PC-9 (cell line): ENCODE measurements around the gene ARHGEF37. TPM values are rescaled to one million over a fixed set of nuclear protein-coding genes. Genes with fewer than 3 reads are reported as not detected.

Experiments
- BruUV-seq: library from RNA; stranded (reverse); fragments of 400-500 nt; replicated peaks from 2 replicates; lab custom pipeline; 2021; lab: Mats Ljungman, UMichigan
- CTCF ChIA-PET: fragments of 300-600 bp; sonication (Branson Sonifier 250); formaldehyde crosslinking; loops from one replicate; lab custom pipeline; 2022; ENCODE audit warnings: antibody characterized with exemption; lab: Charles Lee
- POLR2A ChIA-PET: fragments of 300-600 bp; sonication (Branson Sonifier 250); formaldehyde crosslinking; loops from one replicate; lab custom pipeline; 2022; ENCODE audit warnings: antibody characterized with exemption; ENCODE audit not compliant: unreplicated experiment; lab: Charles Lee
- DNase-seq, 2 experiments: peaks; one replicate each; pipeline versions ENCODE4 v3.0.0 to v3.0.0-alpha.2; 2015 to 2022; ENCODE audit warnings: mixed read lengths in 1 of 2
- H2AFZ ChIP-seq: fragments of 200-600 bp; sonication (generic); 2 replicates; pipeline ENCODE4 v1.8.1; 2017; ENCODE audit warnings: antibody characterized with exemption
- H3F3A ChIP-seq: fragments of 200-600 bp; sonication (generic); 2 replicates; pipeline ENCODE4 v1.8.1; 2017; ENCODE audit warnings: antibody characterized with exemption, mild to moderate bottlenecking, low read depth; ENCODE audit not compliant: insufficient read depth
- H3K27ac ChIP-seq: fragments of 200-600 bp; sonication (generic); 2 replicates; pipeline ENCODE4 v1.6.1; 2016; ENCODE audit warnings: mixed run types
- H3K27me3 ChIP-seq: fragments of 200-600 bp; sonication (generic); 2 replicates; pipeline ENCODE4 v1.6.1; 2016; ENCODE audit warnings: low read depth, mixed run types; ENCODE audit not compliant: insufficient read depth
- H3K36me3 ChIP-seq: fragments of 200-600 bp; sonication (generic); 2 replicates; pipeline ENCODE4 v1.6.1; 2016; ENCODE audit warnings: low read depth, mixed run types
- H3K4me1 ChIP-seq: fragments of 200-600 bp; sonication (generic); replicated peaks from 2 replicates; pipeline ENCODE4 v1.6.1; 2016; ENCODE audit warnings: mixed run types; ENCODE audit not compliant: insufficient read depth
- H3K4me2 ChIP-seq: fragments of 200-600 bp; sonication (generic); 2 replicates; pipeline ENCODE4 v1.6.1; 2017; ENCODE audit warnings: mixed run types
- H3K4me3 ChIP-seq: fragments of 200-600 bp; sonication (generic); 2 replicates; pipeline ENCODE4 v1.6.1; 2016; ENCODE audit warnings: mixed run types
- H3K79me2 ChIP-seq: fragments of 200-600 bp; sonication (generic); 2 replicates; pipeline ENCODE4 v1.6.1; 2017; ENCODE audit warnings: low read depth, mixed run types
- H3K9me2 ChIP-seq: fragments of 200-600 bp; sonication (generic); 2 replicates; pipeline ENCODE4 v1.8.1; 2017; ENCODE audit warnings: mild to moderate bottlenecking; ENCODE audit not compliant: insufficient read depth
- H3K9me3 ChIP-seq: fragments of 200-600 bp; sonication (generic); 2 replicates; pipeline ENCODE4 v1.8.1; 2016; ENCODE audit warnings: low read depth; ENCODE audit not compliant: insufficient read depth
- H4K20me1 ChIP-seq: fragments of 200-600 bp; sonication (generic); 2 replicates; pipeline ENCODE4 v1.8.1; 2017; ENCODE audit not compliant: insufficient read depth
- EZH2 ChIP-seq: fragments of 200-600 bp; sonication (generic); IDR thresholded peaks from 2 replicates; pipeline ENCODE4 v1.8.0; 2017; ENCODE audit warnings: antibody characterized with exemption, low read depth
- intact Hi-C: fragments of 100-400 bp; cut with micrococcal nuclease; formaldehyde crosslinking; loops from one replicate; pipeline ENCODE4 v1.10.0; 2022; ENCODE audit not compliant: unreplicated experiment
- total RNA-seq: library from RNA; stranded (reverse); gene quantifications from 2 replicates; pipeline ENCODE4 v1.2.3, GENCODE V29; 2021
- TF ChIP-seq, protein P1 (sequence below): fragments of 200-600 bp; sonication (generic); conservative IDR thresholded peaks from 2 replicates; pipeline ENCODE4 v1.6.1; 2017; ENCODE audit warnings: mixed run types, antibody characterized with exemption, mild to moderate bottlenecking, moderate library complexity

Gene ARHGEF37
- total RNA-seq, 1 experiment from 2014 or later, result 5.5 TPM

DNA sequence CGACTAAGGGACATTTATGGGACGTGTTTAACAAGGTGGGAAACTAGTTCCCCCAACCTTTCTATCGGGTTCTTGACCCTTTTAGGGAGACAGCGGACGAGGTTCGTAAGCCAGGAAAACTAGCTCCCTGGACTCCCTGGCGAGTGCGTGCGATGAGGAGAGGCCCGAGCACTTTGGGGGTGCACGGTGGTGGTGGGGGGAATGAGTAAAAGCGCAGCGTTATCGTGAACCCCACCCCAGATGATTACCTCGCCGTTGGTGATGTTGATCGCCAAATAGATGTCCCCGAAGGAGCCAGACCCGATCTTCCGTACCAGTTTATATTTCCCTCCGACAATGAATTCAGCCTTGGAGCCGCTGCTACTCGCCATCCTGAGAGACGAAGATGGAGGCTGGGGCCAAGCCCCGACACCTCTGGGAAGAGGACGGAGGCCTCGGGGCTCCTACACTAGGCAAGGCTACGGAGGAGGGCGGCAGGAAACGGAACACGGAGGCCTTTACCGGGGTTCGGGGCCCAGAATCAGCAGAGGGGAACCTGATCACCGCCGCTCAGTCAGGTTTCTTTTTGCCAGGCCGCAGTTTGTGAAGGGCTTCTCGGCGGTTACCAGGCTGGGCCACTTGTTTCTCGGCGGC, 30.6 kb upstream of the ARHGEF37 start:
- ChIA-PET POLR2A (interaction anchor here (0.6 to 1.6 kb wide), 6 partner anchors 10 to 414 kb away, joined by 3 to 11 read pairs (median 8); no protein-coding TSS in a partner anchor), CTCF (interaction anchor here (0.6 to 1.5 kb wide), 5 partner anchors 14 to 105 kb away, joined by 3 to 11 read pairs (median 4); no protein-coding TSS in a partner anchor)
- H3K9me3 ChIP-seq, result no peaks in the 10 kb centered on the region
- TF ChIP-seq, protein P1, sequence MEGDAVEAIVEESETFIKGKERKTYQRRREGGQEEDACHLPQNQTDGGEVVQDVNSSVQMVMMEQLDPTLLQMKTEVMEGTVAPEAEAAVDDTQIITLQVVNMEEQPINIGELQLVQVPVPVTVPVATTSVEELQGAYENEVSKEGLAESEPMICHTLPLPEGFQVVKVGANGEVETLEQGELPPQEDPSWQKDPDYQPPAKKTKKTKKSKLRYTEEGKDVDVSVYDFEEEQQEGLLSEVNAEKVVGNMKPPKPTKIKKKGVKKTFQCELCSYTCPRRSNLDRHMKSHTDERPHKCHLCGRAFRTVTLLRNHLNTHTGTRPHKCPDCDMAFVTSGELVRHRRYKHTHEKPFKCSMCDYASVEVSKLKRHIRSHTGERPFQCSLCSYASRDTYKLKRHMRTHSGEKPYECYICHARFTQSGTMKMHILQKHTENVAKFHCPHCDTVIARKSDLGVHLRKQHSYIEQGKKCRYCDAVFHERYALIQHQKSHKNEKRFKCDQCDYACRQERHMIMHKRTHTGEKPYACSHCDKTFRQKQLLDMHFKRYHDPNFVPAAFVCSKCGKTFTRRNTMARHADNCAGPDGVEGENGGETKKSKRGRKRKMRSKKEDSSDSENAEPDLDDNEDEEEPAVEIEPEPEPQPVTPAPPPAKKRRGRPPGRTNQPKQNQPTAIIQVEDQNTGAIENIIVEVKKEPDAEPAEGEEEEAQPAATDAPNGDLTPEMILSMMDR, result no peak
- TF ChIP-seq EZH2, result no peak
- H4K20me1 ChIP-seq, result peaks cover 31% of the 10 kb centered on the region
- peaks cover 72% of the 10 kb centered on the region for H3F3A ChIP-seq
- intact Hi-C loops, result loop anchor here (1.0 to 2.0 kb wide), 4 partner anchors 11 to 110 kb away; no protein-coding TSS in a partner anchor
- peak overlapping the region; percentile 82 for H3K4me3 ChIP-seq
- H3K27ac ChIP-seq, result peak overlapping the region; percentile 86
- peak overlapping the region; percentile 96 for H3K4me2 ChIP-seq
- BruUV-seq, result TSS peak; percentile 33
- H3K36me3 ChIP-seq, result peaks cover 41% of the 10 kb centered on the region
- peaks cover 78% of the 10 kb centered on the region for H3K79me2 ChIP-seq
- no peak for DNase-seq
- H3K9me2 ChIP-seq, result no peaks in the 10 kb centered on the region
- H3K4me1 ChIP-seq, result peaks cover 64% of the 10 kb centered on the region
- peak overlapping the region; percentile 42 for H2AFZ ChIP-seq
- H3K27me3 ChIP-seq, result no peaks in the 10 kb centered on the region

DNA sequence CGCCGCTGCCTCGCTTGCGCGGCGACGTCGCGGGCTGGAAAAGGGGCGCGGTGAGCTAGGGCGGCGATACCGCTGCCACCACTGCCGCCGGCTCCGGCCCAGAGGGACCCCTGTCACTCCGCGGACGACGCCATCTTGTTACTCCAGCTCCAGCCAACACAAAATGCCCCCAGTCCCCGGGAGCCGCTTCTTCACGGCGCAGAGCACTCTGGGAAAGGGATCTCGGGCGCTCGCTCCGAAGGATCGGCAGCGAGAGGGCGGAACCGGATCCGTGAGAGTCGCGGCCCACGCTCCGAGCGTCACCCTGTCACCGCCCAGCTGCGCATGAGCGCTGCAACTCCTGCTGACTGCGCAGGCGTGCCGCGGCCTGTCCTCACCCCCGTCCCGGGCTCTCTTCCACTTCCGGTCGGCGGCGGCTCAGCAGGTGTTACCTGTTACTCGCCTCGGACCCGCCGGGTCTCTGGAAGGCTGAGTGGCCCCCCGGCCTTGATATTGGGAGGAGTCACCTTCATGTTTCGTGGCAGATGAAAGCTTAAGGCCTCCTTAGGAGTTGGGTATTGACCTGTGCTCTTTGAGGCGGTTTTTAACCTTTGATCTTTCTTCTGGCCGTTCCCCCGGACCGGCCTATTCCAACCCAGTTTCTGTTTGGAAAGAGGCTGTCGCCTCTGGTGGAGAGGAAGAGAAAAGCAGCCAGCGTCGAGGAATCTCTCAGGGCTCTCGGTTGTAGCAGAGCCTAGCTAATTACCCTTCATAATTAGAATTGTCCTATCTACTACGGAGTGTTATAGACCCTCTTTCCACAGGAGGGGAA, 29.9 kb upstream of the ARHGEF37 start, which contains the start of gene CSNK1A1:
Gene CSNK1A1 (minus strand): TSS at position 213 of the 811 bp plus-strand sequence. CDS start 475 bp downstream, outside the sequence.
- Histone ChIP-seq H3K9me3 (no peaks in the 10 kb centered on the region), H3K4me1 (peaks cover 57% of the 10 kb centered on the region), H3K27ac (peak within 1 kb of the TSS; percentile 86), H2AFZ (peak within 1 kb of the TSS; percentile 67), H3K36me3 (peaks cover 33% of the 10 kb centered on the region), H3K4me2 (peak within 1 kb of the TSS; percentile 96), H3K79me2 (peaks cover 71% of the 10 kb centered on the region), H3K4me3 (peak within 1 kb of the TSS; percentile 82), H3K27me3 (no peaks in the 10 kb centered on the region), H4K20me1 (peaks cover 24% of the 10 kb centered on the region), H3K9me2 (no peaks in the 10 kb centered on the region), H3F3A (peaks cover 71% of the 10 kb centered on the region)
- CTCF ChIA-PET, result interaction anchor here (0.5 to 1.8 kb wide), 12 partner anchors 9 to 426 kb away, joined by 3 to 21 read pairs (median 4); no protein-coding TSS in a partner anchor
- TF ChIP-seq EZH2, result no peak
- TF ChIP-seq, protein P1, result peak; percentile 88
- POLR2A ChIA-PET, result interaction anchor here (0.6 to 1.6 kb wide), 7 partner anchors 10 to 234 kb away, joined by 3 to 11 read pairs (median 4); no protein-coding TSS in a partner anchor
- peak; percentile 93 to 99 for DNase-seq
- BruUV-seq, result TSS peak; percentile 92
- intact Hi-C loops, result loop anchor here (1.0 to 2.0 kb wide), 4 partner anchors 10 to 111 kb away; no protein-coding TSS in a partner anchor

DNA sequence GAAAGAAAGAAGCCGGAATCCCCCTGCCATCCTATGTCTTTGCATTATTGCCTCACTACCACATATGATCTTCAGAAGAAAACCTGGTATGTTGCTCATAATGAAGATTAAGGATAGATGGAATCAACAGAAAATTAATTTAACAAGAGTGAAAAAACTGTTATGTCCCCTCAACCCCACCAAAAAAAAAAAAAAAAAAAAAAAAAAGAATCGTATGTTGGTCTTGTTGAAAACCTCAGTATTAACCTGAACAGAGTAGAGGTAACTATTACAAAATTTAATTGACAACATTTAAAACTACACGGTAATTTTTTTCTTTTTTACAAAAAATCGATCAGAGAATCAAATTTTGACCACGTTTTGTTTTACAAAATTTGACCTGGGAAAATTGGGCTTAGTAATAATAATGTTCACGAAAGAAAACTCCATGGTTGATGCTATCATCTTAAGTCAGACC, 29.2 kb upstream of the ARHGEF37 start:
- H3K9me2 ChIP-seq, result no peaks in the 10 kb centered on the region
- no peaks in the 10 kb centered on the region for H3K27me3 ChIP-seq
- ChIA-PET CTCF (interaction anchor here (0.6 to 1.8 kb wide), 11 partner anchors 9 to 427 kb away, joined by 3 to 21 read pairs (median 5); no protein-coding TSS in a partner anchor), POLR2A (interaction anchor here (0.5 to 1.6 kb wide), 9 partner anchors 9 to 234 kb away, joined by 3 to 8 read pairs (median 4); no protein-coding TSS in a partner anchor)
- peak overlapping the region; percentile 82 for H3K4me3 ChIP-seq
- BruUV-seq, result no TSS peak
- H4K20me1 ChIP-seq, result peaks cover 19% of the 10 kb centered on the region
- H3F3A ChIP-seq, result peaks cover 65% of the 10 kb centered on the region
- peak overlapping the region; percentile 86 for H3K27ac ChIP-seq
- H3K36me3 ChIP-seq, result peaks cover 29% of the 10 kb centered on the region
- no peak for TF ChIP-seq EZH2
- TF ChIP-seq, protein P1, result peak; percentile 47
- H3K4me1 ChIP-seq, result peaks cover 54% of the 10 kb centered on the region
- H3K9me3 ChIP-seq, result no peaks in the 10 kb centered on the region
- no peak for DNase-seq
- intact Hi-C loops, result no loop called here
- peaks cover 65% of the 10 kb centered on the region for H3K79me2 ChIP-seq
- H2AFZ ChIP-seq, result peak overlapping the region; percentile 67; the same call in 1 of the 2 replicates
- H3K4me2 ChIP-seq, result peak overlapping the region; percentile 81
